Heart left ventricle (tissue), 13 donors: Measurements from ENCODE around the gene ICA1L.

Experiments
- CTCF ChIP-seq, 12 donors: fragments of 200-600 bp; sonication (generic) in 4 of 12; IDR thresholded peaks; one replicate each; pipeline versions ENCODE4 v1.5.0 to v1.8.0; 2018 to 2022; ENCODE audit warnings: antibody characterized with exemption in 12 of 12, mild to moderate bottlenecking in 5 of 12
- POLR2A ChIP-seq, 2 donors: fragments of 450-650 bp; IDR thresholded peaks; one replicate each; pipeline ENCODE4 v1.6.1; 2017; ENCODE audit warnings: antibody characterized with exemption in 2 of 2, mild to moderate bottlenecking in 2 of 2, moderate library complexity in 2 of 2
- donor health status: ischemic (EF 13 %, LVEDD 7.1; RV severe dilation, severe dysfunction).
- donor health status: DM: no; HTN: yes; CAD: no.
- donor health status: DM: no; HTN: no; CAD: no.
- donor health status: ischemic (EF 25% LVEDD 6.9; RV normal size, moderate dysfunction).
- donor health status: ischemic (EF 25% LVEDD 5.7; RV mildly dilated, moderate dysfunction).
- donor health status: ischemic (EF 35%, LVEDD 5.7; RV mildly dilated, moderate dysfunction).
- donor health status: nonischemic (EF 11% LVEDD 7.7; RV severe dilation, severe dysfunction).
- donor health status: DM: yes; HTN: yes; CAD: no.
- donor health status: PGD.
- donor health status: ischemic (EF 29% LVEDD 5.4; RV normal size, mild dysfunction).
- donor health status: nonischemic (EF 23%, LVEDD 6.1; RV moderate dilation, normal function).

- TF ChIP-seq CTCF (IDR thresholded peaks at IDR 0.05) (no peak), POLR2A (IDR thresholded peaks at IDR 0.05) (no peak)
These were observed 49.2 kb downstream of the ICA1L start for GRCh38 chr2:202822411-202822810.
